HG03565 (cell line): ENCODE data around the gene AEBP2.
"Not testable (repeated sequence)": the region's sequence is repeated elsewhere in the genome, so short reads cannot be mapped to it uniquely, and the experiment has no call there.

ENCODE experiments used
- ATAC-seq: cut with Tn5 transposase; IDR thresholded peaks from one replicate; pipeline ENCODE4 v1.9.1; 2021; ENCODE audit warnings: mild to moderate bottlenecking, moderate library complexity; ENCODE audit not compliant: unreplicated experiment

AEBP2 gene, protein sequence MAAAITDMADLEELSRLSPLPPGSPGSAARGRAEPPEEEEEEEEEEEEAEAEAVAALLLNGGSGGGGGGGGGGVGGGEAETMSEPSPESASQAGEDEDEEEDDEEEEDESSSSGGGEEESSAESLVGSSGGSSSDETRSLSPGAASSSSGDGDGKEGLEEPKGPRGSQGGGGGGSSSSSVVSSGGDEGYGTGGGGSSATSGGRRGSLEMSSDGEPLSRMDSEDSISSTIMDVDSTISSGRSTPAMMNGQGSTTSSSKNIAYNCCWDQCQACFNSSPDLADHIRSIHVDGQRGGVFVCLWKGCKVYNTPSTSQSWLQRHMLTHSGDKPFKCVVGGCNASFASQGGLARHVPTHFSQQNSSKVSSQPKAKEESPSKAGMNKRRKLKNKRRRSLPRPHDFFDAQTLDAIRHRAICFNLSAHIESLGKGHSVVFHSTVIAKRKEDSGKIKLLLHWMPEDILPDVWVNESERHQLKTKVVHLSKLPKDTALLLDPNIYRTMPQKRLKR

DNA sequence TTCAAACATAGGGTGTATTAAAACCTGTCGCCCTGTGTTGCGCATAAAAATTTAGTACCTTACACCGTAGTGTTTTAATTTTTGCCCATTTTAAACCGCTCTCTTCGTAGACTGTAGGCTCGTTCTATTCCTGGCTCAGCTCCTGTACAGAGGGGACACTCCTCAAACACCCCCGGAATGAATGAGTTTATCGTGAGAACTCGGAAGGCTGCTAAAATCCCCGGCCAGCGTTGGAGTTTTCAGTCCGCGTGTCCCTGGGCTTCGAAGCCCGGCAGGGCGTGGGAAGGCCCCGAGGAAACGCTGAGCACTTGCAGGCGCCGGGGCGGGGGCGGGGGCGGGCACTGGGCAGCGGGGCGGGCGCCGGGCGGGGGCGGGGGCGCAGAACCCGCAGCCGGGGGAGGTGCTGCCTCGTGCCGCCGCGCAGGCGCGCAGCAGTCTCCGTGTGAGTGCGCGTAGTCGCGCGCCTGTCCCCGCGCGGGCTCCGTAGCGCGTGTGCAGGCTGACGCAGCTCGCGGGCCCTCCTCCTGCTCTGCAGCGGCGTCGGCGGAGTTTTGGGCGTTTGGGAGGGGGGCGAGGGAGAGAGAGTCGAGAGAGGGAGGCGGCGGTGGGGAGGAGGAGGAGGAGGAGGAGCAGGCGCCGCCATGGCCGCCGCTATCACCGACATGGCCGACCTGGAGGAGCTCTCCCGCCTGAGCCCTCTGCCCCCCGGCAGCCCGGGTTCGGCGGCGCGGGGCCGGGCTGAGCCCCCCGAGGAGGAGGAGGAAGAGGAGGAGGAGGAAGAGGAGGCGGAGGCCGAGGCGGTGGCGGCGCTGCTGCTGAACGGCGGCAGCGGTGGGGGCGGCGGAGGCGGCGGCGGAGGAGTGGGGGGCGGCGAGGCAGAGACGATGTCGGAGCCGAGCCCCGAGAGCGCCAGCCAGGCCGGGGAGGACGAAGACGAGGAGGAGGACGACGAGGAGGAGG is at the start of gene AEBP2:
Gene AEBP2, plus strand, starts transcription at position 434 of the 960 bp plus-strand sequence. Its CDS starts 208 bp downstream, at position 642.
- peak; percentile 76 for ATAC-seq

DNA sequence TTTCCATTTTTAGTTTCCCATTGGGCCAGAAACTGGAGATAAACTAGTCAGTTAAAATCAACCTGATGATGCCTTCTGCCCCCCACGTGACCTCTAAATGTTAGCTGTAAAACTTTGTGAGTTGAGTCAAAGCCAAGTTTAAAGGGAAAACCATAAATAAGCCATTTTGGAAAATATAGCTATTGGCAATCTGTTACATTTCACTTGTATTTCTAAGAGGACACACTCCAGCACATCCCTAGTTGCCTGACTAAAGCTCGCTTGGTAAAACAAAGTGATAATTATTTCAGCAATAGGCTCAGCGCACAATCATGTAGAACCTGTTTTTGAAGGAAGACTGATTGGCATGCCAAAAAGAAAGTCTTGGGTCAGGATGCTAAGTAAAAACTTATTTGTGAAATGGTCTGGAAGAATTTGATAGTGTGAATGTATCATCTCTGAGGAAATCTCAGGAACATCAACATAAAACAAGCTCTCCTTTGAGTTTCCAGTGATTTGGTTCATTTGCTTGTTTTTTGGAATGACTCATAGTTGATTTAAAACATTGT is 49.2 kb upstream of the AEBP2 start:
- no peak for ATAC-seq

DNA sequence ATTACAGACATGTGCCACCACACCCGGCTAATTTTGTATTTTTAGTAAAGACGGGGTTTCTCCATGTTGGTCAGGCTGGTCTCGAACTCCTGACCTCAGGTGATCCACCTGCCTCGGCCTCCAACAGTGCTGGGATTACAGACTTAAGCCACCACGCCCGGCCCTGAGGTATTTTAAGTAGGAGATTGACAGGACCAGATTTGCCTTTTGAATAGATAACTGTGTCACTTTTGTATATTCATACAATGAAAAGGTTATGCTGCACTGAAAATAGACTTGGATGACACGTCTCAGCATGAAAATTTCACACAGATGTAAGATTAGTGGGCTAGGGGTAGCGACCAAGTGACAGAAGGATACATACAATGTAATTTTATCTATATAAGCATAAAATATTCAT is 46.6 kb upstream of the AEBP2 start:
- ATAC-seq = not testable (repeated sequence)

DNA sequence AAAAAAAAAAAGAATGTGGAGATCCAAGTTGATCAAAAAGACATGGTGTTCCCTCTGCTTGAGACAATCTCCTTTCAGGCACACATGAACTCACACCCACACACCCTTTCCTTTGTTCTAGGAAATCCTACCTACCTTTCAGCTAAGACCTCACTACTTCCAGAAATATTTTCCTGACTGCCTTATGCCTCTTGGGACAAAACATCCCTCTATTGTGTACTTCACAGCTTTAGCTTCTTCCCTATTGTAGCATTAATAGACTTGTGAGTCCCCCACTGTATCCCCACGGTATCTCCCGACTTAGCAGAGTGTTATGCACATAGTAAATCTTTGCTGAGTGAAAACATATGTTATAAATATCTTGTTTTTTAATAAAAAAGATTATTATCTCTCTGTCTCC is 44.9 kb upstream of the AEBP2 start:
- ATAC-seq = no peak

DNA sequence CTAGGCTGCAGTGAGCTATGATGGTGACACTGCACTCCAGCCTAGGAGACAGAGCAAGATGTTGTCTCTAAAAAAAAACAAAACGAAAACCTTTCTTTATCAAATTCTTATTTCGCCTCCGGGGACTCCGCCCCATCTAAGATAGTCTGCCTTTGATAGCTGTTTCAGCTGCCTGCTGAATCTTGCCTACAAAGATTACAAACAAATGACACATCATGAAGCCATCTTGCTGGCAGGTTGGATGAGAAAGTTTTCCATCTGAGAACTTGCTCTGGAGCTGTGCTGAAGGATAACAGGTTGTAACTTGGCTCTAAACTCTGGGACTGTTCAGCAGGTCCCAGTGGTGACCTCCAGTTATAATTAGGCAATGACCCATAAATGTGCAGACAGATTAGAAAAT is 41.8 kb upstream of the AEBP2 start:
- ATAC-seq = no peak

DNA sequence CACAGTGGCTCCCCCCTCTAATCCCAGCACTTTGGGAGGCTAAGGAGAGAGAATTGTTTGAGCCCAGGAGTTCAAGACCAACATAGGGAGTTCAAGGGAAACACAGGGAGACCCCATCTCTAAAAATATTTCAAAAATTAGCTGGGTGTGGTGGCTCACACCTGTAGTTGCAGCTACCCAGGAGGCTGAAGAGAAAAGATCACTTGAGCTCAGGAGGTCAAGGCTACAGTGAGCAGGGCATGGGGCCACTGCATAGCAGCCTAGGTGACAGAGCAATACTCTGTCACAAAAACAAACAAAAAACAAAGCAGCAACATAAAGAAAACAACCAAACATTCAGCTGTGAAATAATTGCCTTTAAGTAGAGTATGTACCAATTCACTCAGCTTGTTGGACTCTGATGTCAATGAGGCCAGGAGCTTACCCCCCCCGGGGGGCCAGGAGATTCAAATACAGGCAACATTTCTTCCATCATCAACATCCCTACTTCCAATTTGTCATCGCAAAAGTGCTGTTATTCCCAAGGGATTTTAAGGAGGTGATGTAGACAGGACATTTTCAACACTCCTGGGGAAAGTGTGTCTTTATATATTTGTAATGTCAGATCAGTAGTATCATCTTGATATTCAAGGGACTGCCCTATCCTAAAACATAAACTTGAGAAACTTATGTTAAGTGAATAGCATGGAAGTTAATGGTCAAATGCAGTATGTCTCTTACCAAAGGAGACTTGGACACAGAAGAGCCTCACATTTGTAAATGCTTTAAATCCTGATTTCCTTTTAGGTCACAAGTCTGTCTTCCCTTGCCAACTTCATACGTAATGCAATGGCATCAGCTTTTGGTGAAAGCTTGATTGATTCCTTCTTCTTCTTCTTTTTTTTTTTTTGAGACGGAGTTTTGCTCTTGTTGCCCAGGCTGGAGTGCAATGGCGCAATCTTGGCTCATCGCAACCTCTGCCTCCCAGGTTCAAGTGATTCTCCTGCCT is 40.6 kb upstream of the AEBP2 start:
- ATAC-seq = no peak

DNA sequence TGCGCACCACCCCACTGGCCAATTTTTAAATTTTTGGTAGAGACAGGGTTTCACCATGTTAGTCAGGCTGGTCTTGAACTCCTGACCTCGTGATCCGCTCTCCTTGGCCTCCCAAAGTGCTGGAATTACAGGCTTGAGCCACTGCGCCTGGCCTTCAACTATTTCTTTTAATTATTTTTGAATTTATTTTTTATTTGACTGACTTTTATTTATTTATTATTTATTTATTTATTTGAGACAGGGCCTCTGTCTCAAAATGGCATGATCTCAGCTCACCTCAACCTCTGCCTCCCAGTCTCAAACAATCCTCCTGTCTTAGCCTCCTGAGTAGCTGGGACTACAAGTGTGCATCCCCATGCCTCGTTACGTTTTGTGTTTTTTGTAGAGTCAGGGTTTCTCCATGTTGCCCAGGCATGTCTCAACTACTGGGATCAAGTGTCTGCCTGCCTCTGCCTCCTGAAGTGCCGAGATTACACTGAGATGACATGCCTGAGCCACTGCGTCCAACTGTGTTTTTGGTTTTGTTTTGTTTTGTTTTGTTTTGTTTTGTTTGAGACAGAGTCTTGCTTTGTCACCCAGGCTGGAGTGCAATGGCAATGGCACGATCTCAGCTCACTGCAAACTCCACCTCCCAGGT is 38.5 kb upstream of the AEBP2 start:
- not testable (repeated sequence) for ATAC-seq

DNA sequence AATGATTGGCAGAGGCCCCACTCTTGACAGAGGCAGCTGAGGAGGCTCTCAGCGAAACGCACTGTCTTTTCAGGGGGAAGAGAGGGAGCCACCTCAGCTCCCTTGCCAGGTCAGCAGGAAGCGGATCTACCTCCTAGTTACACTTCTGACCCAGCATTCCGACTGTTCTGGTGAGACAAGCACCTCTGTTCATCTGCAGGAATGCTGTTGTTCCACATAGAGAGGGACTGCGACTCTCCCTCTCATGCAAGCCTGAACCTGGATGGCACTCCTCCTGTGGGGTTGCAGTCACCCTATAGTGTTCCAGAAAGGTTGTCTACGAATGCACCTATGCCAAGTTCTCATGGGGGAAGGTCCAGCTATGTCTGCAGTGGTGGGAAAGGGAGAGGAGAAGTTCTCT is 37.1 kb upstream of the AEBP2 start:
- no peak for ATAC-seq

DNA sequence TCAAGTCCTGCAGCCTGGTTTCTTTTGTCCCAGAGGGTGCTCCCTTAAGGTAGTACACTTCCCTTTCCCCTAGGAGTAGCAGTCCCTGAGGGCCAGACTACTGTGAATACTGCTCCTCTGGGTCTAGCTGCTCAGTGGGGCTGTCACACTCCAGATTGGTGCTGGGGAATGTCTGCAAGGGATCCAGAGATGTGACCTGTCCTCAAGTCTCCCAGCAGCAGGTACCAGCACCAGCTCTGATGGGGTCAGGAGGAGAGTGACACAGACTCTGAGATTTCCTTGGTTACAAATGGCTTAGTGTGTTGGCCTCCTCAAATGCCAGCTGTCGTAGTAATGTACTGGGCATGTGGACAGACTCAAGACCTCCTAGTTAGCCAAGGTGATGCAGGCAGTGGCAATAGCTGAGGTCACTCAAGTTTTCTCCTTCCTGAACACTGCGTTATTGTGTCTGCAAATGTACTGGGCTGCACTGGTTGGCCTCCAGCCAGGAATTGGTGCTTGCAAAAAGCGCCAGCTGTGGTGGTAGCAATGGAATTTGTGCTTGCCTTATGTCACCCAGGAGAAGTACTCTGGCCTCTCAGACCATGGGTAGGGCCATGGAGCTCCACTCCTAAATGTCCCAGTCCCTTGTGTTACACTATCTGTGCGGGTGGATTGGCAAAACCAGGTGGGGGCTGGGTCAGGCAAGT is 36.4 kb upstream of the AEBP2 start:
- no peak for ATAC-seq

DNA sequence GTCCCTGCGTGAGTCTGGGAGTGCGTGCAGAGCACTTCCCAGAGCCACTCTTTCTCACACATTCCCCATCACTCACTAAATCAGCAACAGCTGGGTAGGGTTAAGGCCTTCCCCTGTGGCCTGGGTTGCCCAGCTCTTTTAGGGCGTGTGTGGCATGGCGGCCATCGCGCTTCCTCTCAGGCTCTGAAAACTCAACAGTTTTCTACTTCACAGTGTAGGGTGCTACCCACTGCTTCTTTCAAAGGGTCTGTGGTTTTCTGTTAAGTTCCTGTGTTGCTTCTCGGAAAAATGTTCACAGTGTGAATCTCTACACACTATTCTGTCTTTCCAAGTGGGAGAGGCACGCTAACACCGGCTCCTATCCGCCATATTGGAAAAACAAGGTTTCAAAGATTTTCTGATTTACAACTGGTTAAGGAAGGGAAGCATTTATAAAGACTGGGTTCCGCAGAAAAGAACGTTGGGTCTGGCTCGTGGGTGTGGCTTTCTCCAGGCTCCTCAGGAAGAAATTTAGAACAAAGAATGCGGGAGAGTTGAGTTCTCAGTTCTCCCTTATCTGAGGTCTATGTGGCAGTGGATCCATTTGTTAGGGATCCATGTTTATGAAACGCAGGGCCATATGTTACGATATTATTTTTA is 34.9 kb upstream of the AEBP2 start:
- no peak for ATAC-seq

DNA sequence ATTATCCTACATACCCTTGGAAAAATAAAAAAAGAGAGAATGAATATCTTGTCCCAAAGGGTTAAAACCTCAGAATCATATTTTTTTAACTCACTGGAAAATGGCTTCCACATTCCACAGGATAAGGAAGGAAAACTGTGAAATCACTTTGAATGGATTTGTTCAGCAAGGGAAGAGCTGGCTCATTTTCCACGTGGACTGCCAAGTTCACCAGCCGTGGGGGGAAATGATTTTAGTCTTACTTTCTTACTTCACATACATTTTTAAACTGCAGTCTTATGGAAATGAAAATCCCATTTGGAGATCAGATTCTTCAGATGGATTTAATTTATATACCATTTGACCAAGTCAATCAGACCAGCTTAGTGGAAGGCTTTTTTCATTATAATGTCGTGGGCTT is 29.9 kb upstream of the AEBP2 start:
- no peak for ATAC-seq

DNA sequence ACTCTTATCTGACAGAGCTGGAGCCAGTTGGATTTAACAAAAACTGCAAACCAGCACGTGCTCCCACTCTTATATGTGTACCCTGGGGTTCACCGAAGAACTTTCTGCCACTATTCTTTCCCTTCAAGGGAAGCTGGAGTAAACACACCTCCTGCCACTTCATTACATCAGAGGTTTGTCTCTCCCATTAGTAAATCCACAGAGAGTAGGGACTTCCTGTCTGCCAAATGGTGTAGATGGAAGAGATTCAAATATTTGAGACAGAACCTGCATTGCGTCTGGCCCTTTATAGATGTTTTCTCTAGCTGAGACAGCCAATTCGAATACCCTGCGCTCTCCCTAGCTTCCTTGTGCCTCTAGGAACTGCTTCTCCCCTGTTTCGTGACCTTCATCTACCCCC is 29.1 kb upstream of the AEBP2 start:
- ATAC-seq = no peak

DNA sequence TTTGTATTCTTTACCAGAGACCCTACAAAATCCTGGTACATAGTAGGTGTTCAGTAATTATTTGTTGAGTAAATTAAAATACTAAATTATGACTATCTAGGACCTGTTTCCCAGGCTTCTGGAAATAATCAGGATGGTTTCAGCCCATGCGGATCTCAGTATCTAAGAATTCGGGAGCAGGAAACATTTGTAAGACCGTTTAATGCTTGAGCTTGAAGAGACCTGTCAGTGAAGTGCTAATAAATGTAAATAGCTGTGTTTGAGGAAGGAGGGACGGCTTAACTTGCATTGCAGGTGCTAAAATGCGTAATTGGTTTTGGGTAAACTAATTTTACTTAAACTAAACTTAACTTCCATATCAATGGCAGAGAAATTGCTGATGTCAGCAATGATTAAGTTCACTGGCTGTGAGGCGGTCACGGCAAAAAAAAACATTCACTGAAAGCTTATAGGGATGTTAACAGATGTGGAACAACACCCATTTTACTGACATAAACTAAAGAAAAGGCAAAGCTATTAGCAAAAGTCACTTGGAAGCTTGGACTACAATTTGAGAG is 28.6 kb upstream of the AEBP2 start:
- ATAC-seq = no peak

DNA sequence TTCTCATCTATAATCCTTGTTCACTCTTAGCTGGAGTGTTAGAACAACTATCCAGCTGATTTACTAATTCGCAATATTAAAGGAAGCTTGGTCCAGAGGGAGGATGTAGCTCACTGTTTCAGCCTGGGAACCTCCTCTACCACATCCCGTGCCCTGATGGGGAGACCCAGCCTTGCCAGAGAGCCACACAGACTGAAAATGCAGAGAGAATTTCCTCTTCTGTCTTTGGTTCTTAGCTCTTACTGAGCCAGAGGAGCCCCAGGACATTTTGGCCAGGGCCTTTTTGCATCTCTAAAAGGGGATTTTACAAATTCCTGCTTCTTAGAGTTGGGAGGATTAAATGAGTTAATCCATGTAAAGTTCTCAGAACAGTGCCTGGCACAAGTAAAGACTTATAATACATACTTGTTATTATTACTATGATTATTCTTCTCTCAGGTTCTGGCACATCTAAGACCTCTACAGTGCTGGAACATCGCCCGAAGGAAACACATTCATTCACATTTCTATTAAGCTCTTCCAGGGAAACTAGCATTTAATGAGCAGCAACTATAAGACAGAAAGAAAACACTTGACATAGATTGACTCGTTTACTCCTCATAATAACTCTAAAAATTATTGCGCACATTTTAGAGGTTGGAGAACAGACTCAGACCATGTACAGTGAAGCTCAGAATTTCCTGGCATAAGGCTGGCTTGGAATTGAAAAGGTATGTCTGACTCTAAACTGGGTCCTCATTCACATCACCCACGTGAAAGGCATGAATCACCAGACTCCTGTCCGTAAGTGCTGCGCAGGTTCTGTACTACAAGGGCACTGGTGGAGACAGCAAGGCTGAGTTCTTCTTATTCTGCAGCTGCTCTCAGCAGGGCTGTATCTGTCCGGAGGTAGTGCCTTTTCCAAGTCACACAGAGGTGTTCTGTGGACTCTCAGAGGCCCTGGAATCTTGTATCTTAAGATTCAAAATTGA is 27.8 kb upstream of the AEBP2 start:
- no peak for ATAC-seq

DNA sequence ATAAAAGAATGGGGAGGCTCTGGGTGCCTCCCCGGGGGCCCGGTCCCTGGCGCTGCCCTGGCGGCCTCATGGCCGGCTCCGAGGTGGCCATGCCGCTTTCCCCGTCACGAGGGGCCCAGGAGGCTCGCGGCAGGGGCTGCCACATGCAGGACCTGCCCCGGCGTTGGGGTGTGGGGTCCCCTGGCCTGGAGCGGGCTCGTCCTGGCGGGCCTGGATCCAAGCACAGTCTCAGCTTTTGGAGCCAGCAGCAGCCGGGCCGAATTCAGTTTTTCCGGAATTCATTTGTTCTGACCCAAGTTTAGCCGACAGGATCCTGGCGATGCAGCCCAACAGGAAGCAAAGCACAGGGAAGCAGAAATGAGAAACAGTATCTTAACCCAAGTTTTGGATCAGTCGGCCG is 26.4 kb upstream of the AEBP2 start:
- no peak for ATAC-seq

DNA sequence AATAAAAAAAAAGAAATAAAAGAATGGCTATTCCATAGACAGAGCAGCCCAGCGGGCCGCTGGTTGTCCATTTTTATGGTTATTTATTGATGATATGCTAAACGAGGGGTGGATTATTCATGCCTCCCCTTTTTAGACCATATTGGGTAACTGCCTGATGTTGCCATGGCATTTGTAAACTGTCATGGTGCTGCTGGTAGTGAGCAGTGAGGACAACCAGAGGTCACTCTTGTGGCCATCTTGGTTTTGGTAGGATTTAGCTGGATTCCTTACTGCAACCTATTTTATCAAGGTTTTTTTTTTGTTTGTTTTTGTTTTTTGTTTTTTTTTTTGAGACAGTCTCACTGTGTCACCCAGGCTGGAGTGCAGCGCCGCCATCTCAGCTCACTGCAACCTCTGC is 25.7 kb upstream of the AEBP2 start:
- ATAC-seq = not testable (repeated sequence)

DNA sequence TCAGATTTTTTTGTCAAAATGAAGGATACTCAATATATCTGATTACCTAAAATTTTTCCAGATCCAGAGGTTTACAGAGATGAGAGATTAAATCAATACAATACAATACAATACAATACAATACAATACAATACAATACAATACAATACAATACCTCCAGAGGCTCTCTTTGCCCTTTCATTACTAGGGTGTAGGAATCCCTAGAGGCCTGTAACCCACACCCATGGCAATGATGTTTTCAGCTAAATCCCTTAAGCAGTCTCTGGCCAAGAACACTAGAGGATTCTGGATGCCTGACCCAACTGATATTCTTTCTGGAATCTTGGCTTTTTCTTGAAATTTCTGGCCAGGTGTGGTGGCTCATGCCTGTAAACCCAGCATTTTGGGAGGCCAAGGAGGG is 23.7 kb upstream of the AEBP2 start:
- ATAC-seq = no peak
